GM03348 (cell line): ENCODE data around the gene MTCH2.
A peak's percentile ranks its signal among the peaks of the same experiment; 100 is the strongest.
"Not testable (repeated sequence)": the region's sequence is repeated elsewhere in the genome, so short reads cannot be mapped to it uniquely, and the experiment has no call there.

Experiments
- DNase-seq: peaks from one replicate; pipeline ENCODE4 v3.0.0; 2012; ENCODE audit warnings: low spot score

MTCH2 gene

GRCh38 chr11:47636331-47636730 lies 6.0 kb downstream of the MTCH2 start:
- not testable (repeated sequence) for DNase-seq

GRCh38 chr11:47631473-47631872 lies 10.9 kb downstream of the MTCH2 start:
- no peak for DNase-seq

- no peak for DNase-seq
Observed at GRCh38 chr11:47628026-47628425, 14.3 kb downstream of the MTCH2 start.

- DNase-seq = no peak
Observed at GRCh38 chr11:47626234-47626633, 16.1 kb downstream of the MTCH2 start.

GRCh38 chr11:47620836-47621378 lies 21.5 kb downstream of the MTCH2 start:
- no peak for DNase-seq

- no peak for DNase-seq
Observed at GRCh38 chr11:47617417-47617809, 24.9 kb downstream of the MTCH2 start.

GRCh38 chr11:47616726-47617416 lies 25.5 kb downstream of the MTCH2 start:
- DNase-seq = peak; percentile 79

- DNase-seq = no peak
Observed at GRCh38 chr11:47615249-47615648, 27.1 kb downstream of the MTCH2 start.

GRCh38 chr11:47611348-47611794 lies 31.0 kb downstream of the MTCH2 start:
- DNase-seq = no peak

- DNase-seq = no peak
Observed at GRCh38 chr11:47609675-47610074, 32.7 kb downstream of the MTCH2 start.

- DNase-seq = peak; percentile 92
Observed at GRCh38 chr11:47607380-47607779, 35.0 kb downstream of the MTCH2 start.

GRCh38 chr11:47606731-47607130 lies 35.6 kb downstream of the MTCH2 start:
- no peak for DNase-seq

- no peak for DNase-seq
Observed at GRCh38 chr11:47605921-47606320, 36.4 kb downstream of the MTCH2 start.

GRCh38 chr11:47603295-47603694 lies 39.1 kb downstream of the MTCH2 start:
- peak; percentile 73 for DNase-seq

- DNase-seq = no peak
Observed at GRCh38 chr11:47599902-47600301, 42.5 kb downstream of the MTCH2 start.

- DNase-seq = no peak
Observed at GRCh38 chr11:47595967-47596366, 46.4 kb downstream of the MTCH2 start.

GRCh38 chr11:47595029-47595428 lies 47.3 kb downstream of the MTCH2 start:
- DNase-seq = no peak

- DNase-seq = no peak
Observed at GRCh38 chr11:47593934-47594855, 48.2 kb downstream of the MTCH2 start, which contains the start of gene C1QTNF4. C1QTNF4 (minus strand) TSS chr11:47594411; CDS start chr11:47590810, 3,601 bp downstream.

- DNase-seq = no peak
Observed at GRCh38 chr11:47593492-47593933, 48.8 kb downstream of the MTCH2 start.

GRCh38 chr11:47592970-47593369 lies 49.4 kb downstream of the MTCH2 start:
- DNase-seq = no peak

- no peak for DNase-seq
Observed at GRCh38 chr11:47592251-47592650, 50.1 kb downstream of the MTCH2 start.

- no peak for DNase-seq
Observed at GRCh38 chr11:47591764-47592163, 50.6 kb downstream of the MTCH2 start.
